GM10266 (cell line): Measurements from ENCODE around the gene EPO.

ENCODE experiments used
- DNase-seq: peaks from one replicate; pipeline ENCODE4 v3.0.0; 2012; ENCODE audit errors: extremely low spot score
- TF ChIP-seq, protein P1 (sequence below): IDR thresholded peaks from 2 replicates; pipeline ENCODE4 v1.5.1; 2012; ENCODE audit warnings: mild to moderate bottlenecking, low read depth; ENCODE audit not compliant: control insufficient read depth, insufficient read depth; ENCODE audit errors: missing control alignments

The EPO gene

DNA sequence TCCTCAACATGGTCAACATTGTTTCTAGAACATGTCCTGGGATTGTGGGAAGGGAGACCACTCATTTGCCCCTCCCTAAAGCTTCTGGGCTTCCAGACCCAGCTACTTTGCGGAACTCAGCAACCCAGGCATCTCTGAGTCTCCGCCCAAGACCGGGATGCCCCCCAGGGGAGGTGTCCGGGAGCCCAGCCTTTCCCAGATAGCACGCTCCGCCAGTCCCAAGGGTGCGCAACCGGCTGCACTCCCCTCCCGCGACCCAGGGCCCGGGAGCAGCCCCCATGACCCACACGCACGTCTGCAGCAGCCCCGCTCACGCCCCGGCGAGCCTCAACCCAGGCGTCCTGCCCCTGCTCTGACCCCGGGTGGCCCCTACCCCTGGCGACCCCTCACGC is at the start of gene EPO:
Gene EPO, plus strand, starts transcription at position 190 of the 392 bp plus-strand sequence. CDS start 513 bp downstream, outside the sequence.
- DNase-seq = no peak
- TF ChIP-seq, protein P1, sequence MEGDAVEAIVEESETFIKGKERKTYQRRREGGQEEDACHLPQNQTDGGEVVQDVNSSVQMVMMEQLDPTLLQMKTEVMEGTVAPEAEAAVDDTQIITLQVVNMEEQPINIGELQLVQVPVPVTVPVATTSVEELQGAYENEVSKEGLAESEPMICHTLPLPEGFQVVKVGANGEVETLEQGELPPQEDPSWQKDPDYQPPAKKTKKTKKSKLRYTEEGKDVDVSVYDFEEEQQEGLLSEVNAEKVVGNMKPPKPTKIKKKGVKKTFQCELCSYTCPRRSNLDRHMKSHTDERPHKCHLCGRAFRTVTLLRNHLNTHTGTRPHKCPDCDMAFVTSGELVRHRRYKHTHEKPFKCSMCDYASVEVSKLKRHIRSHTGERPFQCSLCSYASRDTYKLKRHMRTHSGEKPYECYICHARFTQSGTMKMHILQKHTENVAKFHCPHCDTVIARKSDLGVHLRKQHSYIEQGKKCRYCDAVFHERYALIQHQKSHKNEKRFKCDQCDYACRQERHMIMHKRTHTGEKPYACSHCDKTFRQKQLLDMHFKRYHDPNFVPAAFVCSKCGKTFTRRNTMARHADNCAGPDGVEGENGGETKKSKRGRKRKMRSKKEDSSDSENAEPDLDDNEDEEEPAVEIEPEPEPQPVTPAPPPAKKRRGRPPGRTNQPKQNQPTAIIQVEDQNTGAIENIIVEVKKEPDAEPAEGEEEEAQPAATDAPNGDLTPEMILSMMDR = no peak

DNA sequence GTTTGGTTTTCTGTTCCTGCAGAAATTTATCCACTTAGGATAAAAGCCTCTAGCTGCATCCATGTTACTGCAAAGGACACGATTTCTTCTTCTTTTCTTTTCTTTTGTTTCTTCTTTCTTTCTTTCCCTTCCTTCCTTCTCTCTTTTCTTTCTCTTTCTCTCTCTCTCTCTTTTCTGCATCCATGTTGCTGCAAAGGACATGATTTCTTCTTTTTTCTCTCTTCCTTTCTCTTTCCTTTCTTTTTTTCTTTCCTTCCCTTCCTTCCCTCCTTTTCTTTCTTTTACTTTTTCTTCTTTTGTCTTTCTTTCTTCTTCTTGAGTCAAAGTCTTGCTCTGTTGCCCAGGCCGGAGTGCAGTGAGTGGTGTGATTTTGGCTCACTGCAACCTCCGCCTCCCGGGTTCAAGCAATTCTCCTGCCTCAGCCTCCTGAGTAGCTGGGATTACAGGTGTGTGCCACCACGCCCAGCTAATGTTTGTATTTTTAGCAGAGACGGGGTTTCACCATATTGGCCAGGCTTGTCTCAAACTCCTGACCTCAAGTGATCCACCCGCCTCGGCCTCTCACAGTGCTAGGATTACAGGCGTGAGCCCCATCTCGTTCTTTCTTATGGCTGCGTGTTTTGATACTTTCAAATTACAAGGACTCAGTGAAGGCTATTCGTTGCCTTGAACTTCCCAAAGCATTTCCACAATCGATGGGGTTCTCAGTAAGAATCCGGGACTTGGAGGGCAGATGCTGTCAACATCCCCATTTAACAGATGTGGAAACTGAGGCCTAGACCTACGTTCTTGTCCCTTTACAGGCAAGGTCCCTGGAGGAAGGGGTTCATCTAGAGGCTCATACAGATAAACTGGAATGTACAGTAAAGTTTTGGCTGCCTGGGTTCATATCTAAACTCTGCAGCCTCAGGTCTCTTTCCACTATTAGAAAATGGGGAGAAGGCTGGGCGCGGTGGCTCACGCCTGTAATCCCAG is 48.6 kb upstream of the EPO start:
- no peak for DNase-seq
- TF ChIP-seq, protein P1 = no peak

- TF ChIP-seq, protein P1 = no peak
- DNase-seq = peak; percentile 98
These were observed 46.8 kb upstream of the EPO start, which contains the start of gene GNB2 for GRCh38 chr7:100673302-100673941. TSS of gene GNB2 (plus strand) at chr7:100673740. CDS start at chr7:100676266, 2,526 bp downstream.

DNA sequence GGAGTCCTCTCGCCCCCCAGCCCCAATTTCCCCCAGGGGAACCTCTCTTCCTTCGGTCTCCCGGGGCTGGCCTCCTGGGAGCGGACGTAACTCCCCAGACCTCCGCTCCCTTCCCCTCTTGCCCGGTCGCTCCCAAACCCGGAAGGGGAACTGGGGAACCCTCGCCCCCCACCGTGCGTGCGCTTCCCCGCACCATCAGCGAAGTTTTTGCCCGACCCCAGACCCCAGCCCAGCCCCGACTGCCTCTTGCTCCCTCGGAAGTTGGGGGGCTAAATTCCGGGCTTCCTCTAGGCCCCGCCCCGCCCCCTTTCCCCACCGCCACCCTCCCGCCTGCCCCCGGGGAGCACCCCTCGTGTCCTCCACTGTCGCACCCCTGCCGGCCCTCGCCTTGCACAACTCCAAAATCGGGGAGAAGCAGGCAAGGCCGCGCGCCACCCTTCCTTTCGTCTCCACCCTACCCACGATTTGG is 46.3 kb upstream of the EPO start:
- TF ChIP-seq, protein P1 = no peak
- peak; percentile 53 for DNase-seq

GRCh38 chr7:100674411-100675104 is 45.7 kb upstream of the EPO start:
- TF ChIP-seq, protein P1 = no peak
- DNase-seq = peak; percentile 38

DNA sequence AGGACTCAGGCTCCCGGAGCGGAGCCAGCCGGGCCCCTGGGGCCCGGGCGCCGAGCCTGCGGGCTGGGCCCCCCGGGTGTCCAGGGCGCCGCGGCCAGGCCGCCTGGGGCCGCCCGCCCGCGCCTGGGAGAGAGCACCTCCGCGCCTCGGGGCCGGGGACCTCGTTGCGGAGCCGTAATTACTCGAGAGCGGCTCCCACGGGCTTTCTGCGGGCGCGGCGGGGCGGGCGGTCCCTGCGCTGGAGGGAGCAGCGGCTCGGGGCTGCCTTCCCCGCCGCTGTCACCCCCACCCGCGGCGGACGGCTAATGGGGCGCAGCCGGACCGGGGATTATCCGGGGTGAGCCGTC is 45.2 kb upstream of the EPO start:
- no peak for DNase-seq
- TF ChIP-seq, protein P1 = no peak
